C4-2B (cell line): ENCODE measurements around the gene BLOC1S4.
A peak's percentile ranks its signal among the peaks of the same experiment; 100 is the strongest.

ENCODE experiments used
- H3K27ac ChIP-seq: fragments of 450-650 bp; 2 replicates; pipeline ENCODE4 v1.5.1; 2017
- ZFX ChIP-seq: fragments of 450-650 bp; IDR thresholded peaks from 2 replicates; pipeline ENCODE4 v1.6.1; 2017
- TF ChIP-seq, protein P1 (sequence below): fragments of 450-650 bp; conservative IDR thresholded peaks from 2 replicates; pipeline ENCODE4 v1.5.1; 2017; ENCODE audit warnings: mild to moderate bottlenecking

Gene BLOC1S4

DNA sequence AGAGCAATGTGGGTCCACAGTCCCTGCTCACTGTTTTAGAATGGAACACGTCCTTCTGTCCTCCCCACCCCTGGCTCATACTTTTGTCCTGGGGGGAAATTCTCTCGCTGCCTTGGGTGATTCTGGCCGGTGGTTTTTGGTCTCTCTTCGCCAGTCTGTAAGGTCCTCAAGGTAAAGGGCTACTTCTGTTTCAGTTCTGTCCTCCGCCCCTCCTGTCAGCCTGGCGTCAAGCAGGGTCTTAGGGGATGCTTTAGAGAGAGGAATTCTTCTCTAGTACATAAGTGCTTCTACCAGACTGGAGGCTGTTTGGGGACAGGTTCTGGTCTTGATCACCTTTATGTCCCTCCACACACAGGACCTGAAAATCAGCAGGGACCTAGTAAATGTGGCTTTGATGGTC is 5.7 kb upstream of the BLOC1S4 start:
- peak overlapping the region; percentile 88 for H3K27ac ChIP-seq
- no peak for TF ChIP-seq ZFX
- TF ChIP-seq, protein P1, sequence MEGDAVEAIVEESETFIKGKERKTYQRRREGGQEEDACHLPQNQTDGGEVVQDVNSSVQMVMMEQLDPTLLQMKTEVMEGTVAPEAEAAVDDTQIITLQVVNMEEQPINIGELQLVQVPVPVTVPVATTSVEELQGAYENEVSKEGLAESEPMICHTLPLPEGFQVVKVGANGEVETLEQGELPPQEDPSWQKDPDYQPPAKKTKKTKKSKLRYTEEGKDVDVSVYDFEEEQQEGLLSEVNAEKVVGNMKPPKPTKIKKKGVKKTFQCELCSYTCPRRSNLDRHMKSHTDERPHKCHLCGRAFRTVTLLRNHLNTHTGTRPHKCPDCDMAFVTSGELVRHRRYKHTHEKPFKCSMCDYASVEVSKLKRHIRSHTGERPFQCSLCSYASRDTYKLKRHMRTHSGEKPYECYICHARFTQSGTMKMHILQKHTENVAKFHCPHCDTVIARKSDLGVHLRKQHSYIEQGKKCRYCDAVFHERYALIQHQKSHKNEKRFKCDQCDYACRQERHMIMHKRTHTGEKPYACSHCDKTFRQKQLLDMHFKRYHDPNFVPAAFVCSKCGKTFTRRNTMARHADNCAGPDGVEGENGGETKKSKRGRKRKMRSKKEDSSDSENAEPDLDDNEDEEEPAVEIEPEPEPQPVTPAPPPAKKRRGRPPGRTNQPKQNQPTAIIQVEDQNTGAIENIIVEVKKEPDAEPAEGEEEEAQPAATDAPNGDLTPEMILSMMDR: no peak

DNA sequence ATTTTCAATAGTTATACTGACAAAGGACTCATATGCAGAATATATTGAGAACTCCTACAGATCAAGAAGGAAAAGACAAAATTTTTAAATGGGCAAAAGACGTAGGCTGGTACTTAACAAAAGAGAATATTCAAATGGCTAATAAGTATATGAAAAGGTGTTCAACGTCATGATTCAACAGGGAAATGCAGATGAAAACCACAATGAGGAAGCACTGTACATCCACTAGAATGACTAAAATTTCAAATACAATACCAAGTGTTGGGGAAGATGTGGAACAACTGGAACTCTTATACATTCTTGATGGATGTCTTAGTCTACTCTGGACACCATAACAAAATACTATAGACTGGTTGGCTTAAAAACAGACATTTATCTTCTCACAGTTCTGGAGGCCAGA is 5.0 kb upstream of the BLOC1S4 start:
- no peak overlapping the region for H3K27ac ChIP-seq
- TF ChIP-seq, protein P1: no peak
- TF ChIP-seq ZFX: no peak

DNA sequence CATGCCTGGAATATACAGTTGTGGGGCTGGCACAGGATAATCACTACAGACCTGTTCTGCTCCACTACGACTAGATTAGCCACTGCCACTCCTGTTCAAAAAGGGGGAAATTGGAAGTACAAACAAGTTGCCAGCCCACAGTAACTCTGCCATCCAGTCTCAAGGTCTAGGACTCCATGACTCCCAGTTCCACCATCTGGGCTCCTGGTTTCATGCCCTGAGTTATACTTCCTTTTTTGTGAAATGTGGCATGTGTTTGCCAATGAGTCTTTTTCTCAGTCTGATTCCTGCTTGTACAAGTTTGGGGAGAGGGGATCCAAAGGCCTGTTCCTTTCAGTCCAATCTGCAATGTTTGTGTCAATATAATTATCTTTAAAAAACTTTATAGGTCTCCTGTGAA is 1.0 kb upstream of the BLOC1S4 start:
- no peak overlapping the region for H3K27ac ChIP-seq
- no peak for TF ChIP-seq ZFX

DNA sequence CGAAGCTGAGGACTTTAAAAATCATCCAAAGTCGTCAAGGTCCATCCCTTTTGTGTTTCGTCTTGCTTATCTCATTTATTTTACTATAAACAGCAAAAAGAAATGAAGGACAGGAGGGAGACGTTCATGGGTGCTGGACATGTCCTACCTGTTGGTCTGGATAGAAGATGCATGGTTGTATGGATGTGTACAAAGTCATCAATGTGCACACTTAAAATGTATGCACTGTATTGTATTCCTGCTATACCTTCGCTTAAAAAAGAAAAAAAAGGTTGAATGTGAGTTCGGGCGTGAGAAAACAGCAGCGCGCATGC is 313 bp upstream of the BLOC1S4 start:
- H3K27ac ChIP-seq: peak overlapping the region; percentile 93
- TF ChIP-seq, protein P1: no peak
- TF ChIP-seq ZFX: no peak

DNA sequence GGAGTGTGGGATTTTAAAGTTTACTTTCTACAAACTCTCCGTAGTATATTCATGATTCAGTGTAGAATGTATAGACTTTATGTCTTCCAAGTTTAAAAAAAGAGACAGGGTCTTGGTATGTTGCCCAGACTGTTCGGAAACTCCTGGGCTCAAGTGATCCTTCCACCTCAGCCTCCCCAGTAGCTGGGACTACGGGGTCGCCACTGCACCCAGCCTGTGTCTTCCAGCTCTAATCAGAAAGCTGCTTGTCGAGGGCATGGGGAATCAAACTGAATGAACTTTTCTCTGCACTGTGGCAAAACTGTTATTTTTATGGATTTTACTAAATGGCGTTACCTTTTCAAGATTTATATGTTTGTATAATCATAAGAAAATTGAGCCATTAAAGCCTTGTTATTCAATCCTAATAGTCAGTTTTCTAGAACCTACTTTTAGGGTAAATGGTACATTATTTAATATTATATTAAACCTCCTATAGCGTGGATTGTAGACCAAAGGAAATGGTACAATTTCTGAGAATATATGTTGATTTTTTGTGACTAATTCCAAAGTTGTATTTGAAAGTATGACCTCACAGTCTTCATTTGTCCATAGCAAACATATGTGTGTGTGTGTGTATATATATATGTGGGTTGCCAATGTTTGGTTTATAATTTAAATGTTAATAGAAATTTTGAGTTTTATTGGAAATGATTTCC is 1.1 kb downstream of the BLOC1S4 start:
- TF ChIP-seq, protein P1: no peak
- no peak for TF ChIP-seq ZFX
- H3K27ac ChIP-seq: peak overlapping the region; percentile 93

DNA sequence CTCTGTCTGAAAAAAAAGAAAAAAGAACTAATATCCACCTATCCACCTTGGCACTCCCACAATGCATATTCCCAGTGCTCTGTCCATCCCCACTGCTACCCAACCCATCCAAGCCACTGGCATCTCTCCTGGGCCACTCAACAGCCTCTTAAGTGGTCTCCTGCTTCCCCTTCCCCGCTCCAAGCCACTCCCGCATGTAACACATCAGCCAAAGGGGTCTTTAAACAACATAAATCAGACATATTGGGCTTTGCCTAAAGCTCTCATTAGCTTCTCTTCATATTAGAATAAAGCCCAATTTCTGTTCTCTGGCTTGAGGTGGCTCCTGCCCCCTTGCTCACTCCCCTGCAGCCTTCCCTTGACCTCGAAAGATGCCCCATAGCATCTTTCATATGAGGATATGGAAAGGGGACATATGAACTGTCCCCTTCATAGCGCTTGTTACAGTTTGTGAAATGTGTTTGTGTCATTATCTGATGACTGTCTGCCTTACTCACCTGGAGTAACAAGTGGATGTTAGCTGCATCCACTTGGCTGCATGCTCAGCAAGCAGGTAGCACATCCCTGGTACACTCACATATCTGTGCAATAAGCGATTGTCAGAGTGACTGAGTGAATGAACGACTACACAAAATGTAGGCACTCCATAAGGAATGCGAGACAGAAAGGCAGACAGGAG is 3.1 kb downstream of the BLOC1S4 start:
- no peak overlapping the region for H3K27ac ChIP-seq

DNA sequence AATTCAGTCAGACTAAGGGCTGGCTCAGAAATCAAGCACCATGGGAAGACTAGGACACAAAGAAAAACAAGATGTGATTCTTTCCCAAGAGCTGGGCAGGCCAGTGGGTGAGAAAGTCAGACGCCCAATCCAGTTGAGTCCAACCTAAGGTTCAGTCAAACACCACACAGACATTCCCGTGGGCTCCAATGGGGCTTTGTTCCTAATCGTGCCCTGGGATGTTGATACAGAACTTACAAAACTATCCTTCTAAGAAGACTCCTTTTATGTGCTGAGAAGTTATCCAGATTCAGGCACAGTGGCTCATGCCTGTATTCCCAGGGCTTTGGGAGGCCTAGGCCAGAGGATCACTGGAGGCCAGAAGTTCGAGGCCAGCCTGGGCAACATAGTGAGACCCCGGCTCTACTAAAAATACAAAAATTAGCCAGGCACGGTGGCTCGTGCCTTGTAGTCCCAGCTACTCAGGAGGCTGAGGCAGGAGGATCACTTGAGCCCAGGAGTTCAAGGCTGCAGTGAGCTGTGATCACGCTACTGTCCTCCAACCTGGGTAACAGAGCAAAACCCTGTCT is 3.7 kb downstream of the BLOC1S4 start:
- no peak for TF ChIP-seq ZFX
- TF ChIP-seq, protein P1: no peak
- H3K27ac ChIP-seq: no peak overlapping the region

More for the DNA sequence above, 3.1 kb downstream of the BLOC1S4 start:
- TF ChIP-seq, protein P1: no peak
- no peak for TF ChIP-seq ZFX
